H1 (cell line): ENCODE data around the gene EXD3.

ENCODE experiments used
- CBX5 ChIP-seq: fragments of 300-800, 300-1000 bp; sonication (generic); IDR thresholded peaks from 2 replicates; pipeline ENCODE4 v1.7.1; 2016; ENCODE audit warnings: antibody characterized with exemption, low read length, low read depth
- CBX8 ChIP-seq: fragments of 300-800, 300-1000 bp; sonication (generic); IDR thresholded peaks from 2 replicates; pipeline ENCODE4 v1.7.1; 2016; ENCODE audit warnings: low read depth, low read length, borderline replicate concordance
- CTCF ChIP-seq, 3 experiments: IDR thresholded peaks; 1 replicate in 2 of 3; 2 replicates in 1 of 3; pipeline versions ENCODE4 v1.5.1 to v1.6.1; 2011; ENCODE audit warnings: low read length in 3 of 3, mild to moderate bottlenecking in 3 of 3, inconsistent platforms in 2 of 3, low read depth in 1 of 3, moderate library complexity in 1 of 3; ENCODE audit not compliant: insufficient read depth in 1 of 3; ENCODE audit errors: control extremely low read depth in 1 of 3
- EP300 ChIP-seq, 2 experiments: IDR thresholded peaks; 1 replicate in 1 of 2; 2 replicates in 1 of 2; pipeline ENCODE4 v1.6.1; 2011 to 2012; ENCODE audit warnings: low read depth in 2 of 2, low read length in 2 of 2, mild to moderate bottlenecking in 2 of 2, borderline replicate concordance in 1 of 2, inconsistent platforms in 1 of 2, moderate library complexity in 1 of 2
- EZH2 ChIP-seq: fragments of 200-600 bp; sonication (generic); IDR thresholded peaks from 2 replicates; pipeline ENCODE4 v1.7.1; 2012; ENCODE audit warnings: low read depth, mild to moderate bottlenecking, moderate library complexity, low read length, inconsistent platforms; ENCODE audit not compliant: severe bottlenecking
- HDAC6 ChIP-seq: IDR thresholded peaks from one replicate; pipeline ENCODE4 v1.7.1; 2012; ENCODE audit warnings: low read depth, mild to moderate bottlenecking, inconsistent platforms, low read length, moderate library complexity
- POLR2A ChIP-seq, 2 experiments: IDR thresholded peaks; 1 replicate in 1 of 2; 2 replicates in 1 of 2; pipeline ENCODE4 v1.6.1; 2011; ENCODE audit warnings: low read depth in 2 of 2, low read length in 2 of 2, mild to moderate bottlenecking in 2 of 2; ENCODE audit errors: control extremely low read depth in 1 of 2
- TBP ChIP-seq: IDR thresholded peaks from 2 replicates; pipeline ENCODE4 v1.6.1; 2011; ENCODE audit warnings: low read depth, low read length, improper control_type of control experiment
- TF ChIP-seq, protein P1 (sequence below): IDR thresholded peaks from 2 replicates; pipeline ENCODE4 v1.6.1; 2011; ENCODE audit warnings: low read length, improper control_type of control experiment
- TF ChIP-seq, protein P2 (sequence below): IDR thresholded peaks from 2 replicates; pipeline ENCODE4 v1.6.1; 2012; ENCODE audit warnings: inconsistent platforms

DNA sequence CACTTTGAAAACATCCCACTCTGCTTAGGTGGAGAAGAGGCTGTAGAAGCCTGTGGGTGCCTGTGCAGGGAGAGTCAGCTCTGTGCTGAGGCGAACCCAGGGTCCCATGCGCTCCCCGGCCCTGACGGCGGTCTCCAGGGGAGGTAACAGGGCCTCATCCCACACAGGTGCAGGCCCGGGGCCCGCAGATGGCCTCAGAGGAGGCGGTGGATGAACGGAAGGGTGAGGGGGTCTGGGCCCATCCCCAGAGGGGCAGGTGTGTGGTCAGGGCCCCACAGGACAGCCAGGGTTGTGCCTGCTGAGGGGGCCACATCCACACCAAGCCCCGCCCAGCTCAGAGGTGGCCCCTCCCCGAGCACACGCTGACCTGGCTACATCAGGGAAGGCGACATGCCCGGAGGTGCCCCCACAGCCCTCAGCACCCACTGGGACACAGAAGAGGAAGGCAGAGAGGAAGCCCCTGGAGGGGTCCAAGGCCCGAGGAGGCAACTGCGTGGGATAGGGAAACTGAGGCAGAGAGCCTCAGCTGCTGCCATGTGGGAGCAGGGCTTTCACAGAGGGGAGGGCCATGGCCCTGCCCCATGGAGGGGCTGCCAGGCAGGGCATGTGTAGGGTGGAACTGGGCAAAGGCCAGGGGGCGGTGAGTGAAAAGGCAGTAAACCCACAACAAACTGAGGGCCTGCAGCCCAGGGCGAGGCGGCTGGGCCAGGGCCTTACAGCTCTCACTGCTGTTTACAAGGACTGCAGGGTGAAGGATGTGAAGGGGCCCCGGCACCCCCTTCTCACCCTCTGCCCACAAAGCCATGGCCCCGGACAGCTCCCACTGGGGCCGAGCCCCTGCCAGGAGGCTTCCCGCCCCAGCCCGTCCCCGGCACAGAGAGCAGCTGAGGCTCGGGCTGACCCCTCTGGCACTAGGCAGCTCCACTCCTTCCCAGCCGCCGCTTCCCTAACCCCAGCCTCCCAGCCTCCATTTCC is 29.5 kb downstream of the EXD3 start:
- TF ChIP-seq CTCF (IDR thresholded peaks at IDR 0.05; ENCODE audit: control extremely low read depth in 1 of 3, insufficient read depth in 1 of 3, low read depth in 1 of 3, low read length in 3 of 3) (no peak), CBX8 (no peak), HDAC6 (no peak), EZH2 (no peak), CBX5 (no peak), POLR2A (IDR thresholded peaks at IDR 0.05; ENCODE audit: control extremely low read depth in 1 of 2, low read depth in 2 of 2, low read length in 2 of 2) (no peak), EP300 (IDR thresholded peaks at IDR 0.05; ENCODE audit: borderline replicate concordance in 1 of 2, low read depth in 2 of 2, low read length in 2 of 2) (no peak), TBP (no peak)
- TF ChIP-seq, protein P1, sequence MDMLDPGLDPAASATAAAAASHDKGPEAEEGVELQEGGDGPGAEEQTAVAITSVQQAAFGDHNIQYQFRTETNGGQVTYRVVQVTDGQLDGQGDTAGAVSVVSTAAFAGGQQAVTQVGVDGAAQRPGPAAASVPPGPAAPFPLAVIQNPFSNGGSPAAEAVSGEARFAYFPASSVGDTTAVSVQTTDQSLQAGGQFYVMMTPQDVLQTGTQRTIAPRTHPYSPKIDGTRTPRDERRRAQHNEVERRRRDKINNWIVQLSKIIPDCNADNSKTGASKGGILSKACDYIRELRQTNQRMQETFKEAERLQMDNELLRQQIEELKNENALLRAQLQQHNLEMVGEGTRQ: no peak
- TF ChIP-seq, protein P2, sequence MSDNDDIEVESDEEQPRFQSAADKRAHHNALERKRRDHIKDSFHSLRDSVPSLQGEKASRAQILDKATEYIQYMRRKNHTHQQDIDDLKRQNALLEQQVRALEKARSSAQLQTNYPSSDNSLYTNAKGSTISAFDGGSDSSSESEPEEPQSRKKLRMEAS: no peak
